NCI-H446 treated with DMSO at 0.1 percent for 48 hours (cell line): ENCODE data around the gene PHKB.
"Not testable (repeated sequence)": the region's sequence is repeated elsewhere in the genome, so short reads cannot be mapped to it uniquely, and the experiment has no call there.

Source experiments
- DNase-seq: peaks from one replicate; lab custom pipeline; 2025; lab: John Stamatoyannopoulos, UW

The PHKB gene

DNA sequence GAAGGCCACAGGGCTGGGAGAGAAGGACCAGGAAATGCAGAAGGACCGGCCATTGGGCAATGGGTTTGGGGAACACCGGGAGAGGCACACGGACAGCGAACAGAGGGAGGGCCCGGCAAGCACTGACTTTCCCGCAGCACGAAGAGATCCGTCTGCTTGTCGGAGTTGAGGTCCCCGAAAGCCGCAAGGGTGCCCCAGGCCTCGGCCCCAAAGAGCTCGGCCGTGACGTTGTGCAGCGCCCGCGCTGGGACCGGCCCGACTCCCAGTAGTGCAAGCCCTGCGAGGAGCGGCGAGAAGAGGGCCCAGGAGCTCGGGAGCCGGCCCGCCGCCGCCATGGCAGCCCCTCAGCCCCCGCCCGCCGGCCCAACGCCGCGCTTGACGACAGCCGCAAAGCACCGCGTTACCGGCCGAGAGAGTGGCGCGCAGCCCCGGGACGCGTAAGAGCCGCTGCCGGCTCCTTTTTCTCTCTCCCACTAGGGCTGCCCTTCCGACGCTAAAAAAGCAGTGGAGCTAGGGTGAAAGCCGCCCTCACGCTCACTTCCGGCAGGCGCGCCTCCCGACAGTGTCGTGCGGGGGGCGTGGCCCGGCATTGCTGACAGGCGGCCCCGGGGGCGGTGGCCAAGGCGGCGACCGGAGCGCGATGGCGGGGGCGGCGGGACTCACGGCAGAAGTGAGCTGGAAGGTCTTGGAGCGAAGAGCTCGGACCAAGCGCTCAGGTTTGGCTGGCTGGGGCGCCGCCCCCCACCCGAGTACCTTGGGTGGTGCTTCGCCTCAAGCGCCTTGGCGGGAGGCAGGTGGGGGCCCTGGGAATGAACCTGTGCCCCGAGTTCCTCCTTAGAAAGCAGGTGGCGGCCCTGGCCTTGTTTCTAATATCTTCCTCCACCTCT, at the start of gene PHKB, which contains the start of gene ITFG1:
Gene PHKB, plus strand, starts transcription at position 621 of the 887 bp plus-strand sequence. Its CDS starts 20 bp downstream, at position 641.
Gene ITFG1, minus strand, starts transcription at position 353 of the 887 bp plus-strand sequence. Its CDS starts 18 bp downstream, at position 335.
- DNase-seq = peak; percentile 75

DNA sequence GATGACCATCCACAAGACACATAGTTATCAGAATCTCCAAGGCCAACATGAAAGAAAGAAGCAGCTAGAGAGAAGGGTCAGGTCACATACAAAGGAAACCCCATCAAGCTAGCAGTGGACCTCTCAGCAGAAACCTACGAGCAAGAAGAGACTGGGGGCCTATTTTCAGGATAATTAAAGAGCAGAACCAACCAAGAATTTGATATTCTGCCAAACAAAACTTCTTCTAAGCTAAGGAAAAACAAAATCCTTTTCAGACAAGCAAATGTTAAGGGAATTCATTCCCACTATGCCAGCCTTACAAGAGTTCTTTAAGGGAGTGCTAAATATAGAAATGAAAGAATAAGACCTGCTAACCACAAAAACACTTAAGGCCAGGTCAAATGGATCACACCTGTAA, 48.1 kb upstream of the PHKB start:
- no peak for DNase-seq

DNA sequence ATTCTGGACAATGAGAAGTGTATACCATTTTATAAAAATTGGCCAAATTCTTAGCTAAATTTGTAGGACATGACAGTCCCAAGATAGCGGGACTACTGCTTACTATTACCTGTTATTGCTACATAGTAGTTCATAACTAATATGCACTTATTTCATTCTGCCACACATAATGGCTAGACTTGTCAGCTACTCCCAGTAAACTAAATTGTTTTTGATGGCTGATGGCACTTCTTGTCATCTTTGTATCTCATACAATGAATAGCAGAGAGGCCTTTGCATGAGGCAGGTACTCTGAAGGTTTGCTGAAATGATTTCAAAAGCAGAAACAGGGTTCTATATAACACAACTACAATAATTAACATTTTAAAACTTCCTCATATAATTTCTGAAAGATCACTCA, 44.3 kb upstream of the PHKB start:
- DNase-seq = no peak

DNA sequence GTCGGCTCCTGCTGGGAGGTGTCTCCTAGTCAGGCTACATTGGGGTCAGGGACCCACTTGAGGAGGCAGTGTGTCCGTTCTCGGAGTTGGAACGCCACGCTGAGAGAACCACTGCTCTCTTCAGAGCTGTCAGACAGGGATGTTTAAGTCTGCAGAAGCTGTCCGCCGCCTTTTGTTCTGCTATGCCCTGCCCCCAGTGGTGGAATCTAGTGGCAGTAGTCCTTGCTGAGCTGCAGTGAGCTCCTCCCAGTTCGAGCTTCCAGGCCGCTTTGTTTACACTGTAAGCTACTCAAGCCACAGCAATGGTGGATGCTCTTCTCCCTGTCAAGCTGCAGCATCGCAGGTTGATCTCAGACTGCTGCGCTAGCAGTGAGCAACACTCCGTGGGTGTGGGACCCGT, 36.3 kb upstream of the PHKB start:
- no peak for DNase-seq

DNA sequence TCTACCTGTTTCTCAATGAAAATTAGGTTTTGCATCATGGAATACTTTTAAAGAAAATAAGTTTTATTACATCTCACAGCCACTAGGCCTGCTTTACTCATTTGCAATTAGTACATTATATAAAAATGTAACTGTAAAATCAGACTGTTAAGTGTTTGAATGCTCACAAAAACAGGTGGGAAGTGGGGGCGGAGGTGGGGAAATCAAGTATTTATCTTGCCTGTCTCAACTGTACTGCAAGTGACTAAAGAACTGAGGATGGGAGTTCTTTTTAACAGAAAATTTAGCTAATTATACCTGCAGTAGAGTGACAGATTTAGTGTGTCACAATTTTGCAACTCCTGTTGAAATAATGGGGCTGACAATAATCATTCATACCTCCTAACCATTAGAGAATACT, 34.3 kb upstream of the PHKB start:
- no peak for DNase-seq

DNA sequence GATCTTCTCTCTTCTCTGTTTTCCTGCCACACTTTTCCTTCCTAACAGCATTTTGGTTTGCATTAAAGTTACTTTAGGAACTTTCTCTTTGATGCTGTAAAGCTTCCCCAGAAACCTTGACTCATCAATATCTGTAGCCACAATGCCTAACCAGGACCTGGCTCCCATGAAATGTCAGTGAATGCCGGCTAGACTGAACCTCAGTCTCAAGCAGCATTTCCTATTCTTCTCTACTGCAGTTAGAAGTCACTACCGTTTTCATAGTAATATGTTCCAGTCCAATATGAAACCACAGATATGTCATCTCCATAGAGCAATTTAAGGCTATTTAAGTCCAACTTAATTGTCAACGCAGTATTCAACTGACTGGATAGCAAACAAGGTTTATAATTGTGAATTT, 29.2 kb upstream of the PHKB start:
- no peak for DNase-seq

DNA sequence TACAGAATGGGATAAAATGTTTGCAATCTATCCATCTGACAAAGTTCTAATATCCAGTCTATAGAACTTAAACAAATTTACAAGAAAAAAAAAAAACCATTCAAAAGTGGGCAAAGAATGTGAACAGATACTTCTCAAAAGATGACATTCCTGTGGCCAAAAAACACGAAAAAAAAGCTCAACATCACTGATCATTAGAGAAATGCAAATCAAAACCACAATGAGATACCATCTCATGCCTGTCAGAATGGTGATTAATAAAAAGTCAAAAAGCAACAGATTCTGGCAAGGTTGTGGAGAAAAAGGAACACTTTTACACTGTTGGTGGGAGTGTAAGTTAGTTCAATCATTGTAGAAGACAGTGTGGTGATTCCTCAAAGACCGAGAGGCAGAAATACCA, 26.9 kb upstream of the PHKB start:
- not testable (repeated sequence) for DNase-seq

DNA sequence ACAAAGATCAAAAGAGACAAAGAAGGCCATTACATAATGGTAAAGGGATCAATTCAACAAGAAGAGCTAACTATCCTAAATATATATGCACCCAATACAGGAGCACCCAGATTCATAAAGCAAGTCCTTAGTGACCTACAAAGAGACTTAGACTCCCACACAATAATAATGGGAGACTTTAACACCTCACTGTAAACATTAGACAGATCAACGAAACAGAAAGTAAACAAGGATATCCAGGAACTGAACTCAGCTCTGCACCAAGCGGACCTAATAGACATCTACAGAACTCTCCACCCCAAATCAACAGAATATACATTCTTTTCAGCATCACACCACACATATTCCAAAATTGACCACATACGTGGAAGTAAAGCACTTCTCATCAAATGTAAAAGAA, 21.1 kb upstream of the PHKB start:
- DNase-seq = not testable (repeated sequence)

DNA sequence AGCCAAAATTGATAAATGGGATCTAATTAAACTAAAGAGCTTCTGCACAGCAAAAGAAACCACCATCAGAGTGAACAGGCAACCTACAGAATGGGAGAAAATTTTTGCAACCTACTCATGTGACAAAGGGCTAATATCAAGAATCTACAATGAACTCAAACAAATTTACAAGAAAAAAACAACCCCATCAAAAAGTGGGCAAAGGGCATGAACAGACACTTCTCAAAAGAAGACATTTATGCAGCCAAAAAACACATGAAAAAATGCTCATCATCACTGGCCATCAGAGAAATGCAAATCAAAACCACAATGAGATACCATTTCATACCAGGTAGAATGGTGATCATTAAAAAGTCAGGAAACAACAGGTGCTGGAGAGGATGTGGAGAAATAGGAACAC, 18.2 kb upstream of the PHKB start:
- not testable (repeated sequence) for DNase-seq

DNA sequence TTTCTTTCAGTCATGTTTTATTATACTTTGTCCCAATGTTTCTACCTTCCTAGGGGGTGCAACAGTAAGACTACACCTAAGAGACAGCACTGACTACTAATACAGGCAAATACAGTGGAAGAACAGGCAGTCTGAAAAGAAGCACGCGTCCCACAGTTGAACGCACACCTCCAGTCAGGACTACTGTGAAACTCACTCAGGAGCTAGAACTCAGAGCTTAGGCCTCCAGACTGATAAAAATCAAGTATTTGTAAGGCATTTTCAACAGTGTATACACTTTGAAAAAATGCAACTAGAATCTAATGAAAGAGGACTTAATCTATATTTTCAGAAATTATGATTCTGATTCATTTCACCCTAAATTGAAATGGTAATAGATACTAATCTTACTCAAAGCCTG, 14.7 kb upstream of the PHKB start:
- no peak for DNase-seq

DNA sequence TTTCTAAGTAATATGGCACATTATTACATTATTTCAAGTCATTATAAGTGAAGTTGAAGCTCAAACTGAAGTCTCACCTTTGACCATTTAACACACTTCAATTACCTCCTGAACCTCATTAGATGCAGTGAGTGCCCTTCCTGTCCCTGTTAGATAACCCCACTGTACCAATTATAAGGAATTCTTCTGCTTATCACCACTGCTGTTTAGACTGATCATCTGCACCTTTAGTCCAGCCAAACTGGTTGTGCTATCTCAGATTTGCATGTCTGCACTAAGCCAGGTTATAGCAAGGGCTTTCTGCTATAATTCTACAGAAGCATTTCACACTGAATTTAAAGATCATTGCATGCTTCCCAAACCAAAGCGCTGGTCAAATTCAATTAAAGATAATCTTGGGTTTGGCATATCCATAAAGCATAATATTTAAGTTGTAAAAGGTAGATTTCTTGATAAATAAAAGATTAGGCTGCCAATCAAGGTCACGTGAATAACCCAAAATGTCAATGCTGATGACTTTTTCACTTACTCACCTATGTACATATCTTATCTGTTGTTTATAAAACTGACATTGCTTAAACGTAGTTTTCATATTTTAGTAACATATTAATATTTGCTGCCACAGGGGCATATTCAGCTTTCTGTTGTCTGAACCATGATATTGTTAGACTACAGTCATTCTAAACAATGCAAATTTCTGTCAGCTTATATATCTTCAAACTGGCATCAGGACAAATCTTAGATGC, 12.1 kb upstream of the PHKB start:
- DNase-seq = no peak

DNA sequence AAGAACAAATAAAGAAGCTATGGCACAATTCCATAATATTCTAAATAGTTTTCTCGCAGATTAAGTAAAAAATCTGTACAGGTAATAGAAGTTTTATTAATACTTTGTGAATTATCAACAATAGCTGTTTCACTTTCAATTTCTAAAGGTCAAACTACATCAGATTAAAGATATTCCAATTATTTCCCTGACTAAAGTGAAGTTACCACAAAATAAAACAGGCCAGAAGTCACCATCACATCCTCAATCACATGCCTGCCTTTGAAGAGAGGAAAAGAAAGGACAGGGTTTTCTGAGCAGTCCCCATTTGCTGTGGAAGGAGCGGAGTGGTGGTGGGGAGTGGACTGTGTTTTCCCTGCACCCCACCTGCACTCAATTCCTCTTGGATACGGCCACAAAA, 11.3 kb upstream of the PHKB start:
- no peak for DNase-seq

DNA sequence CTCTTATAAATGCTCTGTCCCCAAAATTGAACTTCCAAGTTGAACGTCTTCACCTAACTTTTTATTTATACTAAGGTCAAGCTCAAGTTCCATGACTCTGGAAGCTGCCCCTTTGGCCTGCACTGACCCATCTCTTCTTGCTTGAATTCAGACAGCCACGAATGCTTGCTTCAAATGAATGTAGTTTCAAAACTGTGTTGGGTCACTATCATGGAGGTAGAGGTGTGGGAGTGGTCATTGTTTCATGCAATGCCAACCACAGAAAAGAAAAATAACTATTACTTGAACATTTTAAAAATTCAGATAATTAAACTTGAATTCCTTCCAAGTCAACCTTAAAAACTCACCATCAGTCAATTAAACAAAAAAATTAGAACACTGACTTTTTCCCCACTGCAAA, 2.8 kb upstream of the PHKB start:
- DNase-seq = no peak

DNA sequence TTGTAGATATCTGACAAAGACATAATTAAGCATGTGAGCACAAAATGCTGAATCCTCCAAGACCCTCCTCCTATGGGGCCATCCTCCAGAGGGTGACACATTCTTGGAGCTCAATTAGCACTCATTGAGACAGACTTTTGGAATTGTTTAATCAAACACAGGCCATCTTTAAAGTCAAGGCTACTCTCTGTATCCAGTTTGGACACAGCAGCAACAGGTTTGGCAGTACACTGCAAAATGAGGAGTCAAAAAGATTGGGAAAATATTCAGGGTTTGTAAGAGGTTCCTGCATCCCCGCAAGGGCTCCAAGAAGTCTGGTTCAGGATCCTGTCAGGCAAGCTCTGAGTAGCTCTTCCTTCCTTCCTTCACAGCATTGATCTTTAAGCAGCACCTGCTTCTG, 1.5 kb upstream of the PHKB start:
- no peak for DNase-seq

DNA sequence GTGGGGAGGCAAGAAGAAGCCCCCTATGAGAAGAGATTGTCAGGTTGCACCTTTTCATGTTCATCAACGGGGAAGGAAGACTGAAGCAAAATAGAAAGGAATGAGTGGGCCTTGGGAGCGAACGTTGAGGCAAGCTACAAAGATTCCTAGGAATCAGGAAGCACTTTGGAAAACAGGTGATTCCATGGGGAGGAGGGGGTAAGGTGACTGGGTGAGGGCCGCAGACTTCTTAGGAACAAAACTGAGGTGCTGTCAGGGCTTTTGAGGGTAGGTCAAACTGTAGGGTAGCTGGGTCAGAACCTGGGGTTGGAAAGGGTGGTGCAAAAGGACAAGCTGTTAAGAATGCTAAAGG, 796 bp upstream of the PHKB start:
- DNase-seq = no peak

DNA sequence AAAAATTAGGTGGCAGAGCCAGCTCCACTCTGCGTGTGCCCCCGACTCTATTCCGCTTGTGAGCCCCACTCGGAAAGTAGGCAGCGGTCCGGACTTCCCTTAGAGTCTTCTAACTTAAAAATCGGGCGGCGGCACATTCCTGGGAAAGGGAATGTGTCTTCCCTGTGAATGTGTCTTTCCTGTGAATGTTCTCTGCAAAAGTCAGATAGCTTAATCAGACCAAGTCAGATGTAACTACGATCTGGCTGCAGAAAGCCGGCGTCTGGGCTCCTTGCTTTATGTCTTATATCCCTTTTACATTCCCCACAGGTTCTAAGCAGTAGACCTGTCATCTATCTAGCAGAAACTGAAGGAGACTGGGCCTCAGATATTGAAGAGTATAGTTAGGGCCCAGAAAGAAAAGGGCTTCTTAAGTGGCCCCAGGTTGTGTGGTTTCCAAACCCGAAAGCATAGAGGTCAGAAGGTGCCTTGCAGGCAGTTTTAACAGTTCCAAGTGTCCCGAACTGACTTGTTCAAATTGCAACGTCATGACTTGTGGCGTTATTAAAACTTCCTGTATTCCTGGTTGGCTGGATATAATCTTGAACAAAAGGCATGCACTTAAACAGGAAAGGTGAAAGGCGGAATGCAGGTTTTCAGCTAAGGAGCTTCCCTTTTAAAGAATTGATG, 601 bp downstream of the PHKB start:
- no peak for DNase-seq

DNA sequence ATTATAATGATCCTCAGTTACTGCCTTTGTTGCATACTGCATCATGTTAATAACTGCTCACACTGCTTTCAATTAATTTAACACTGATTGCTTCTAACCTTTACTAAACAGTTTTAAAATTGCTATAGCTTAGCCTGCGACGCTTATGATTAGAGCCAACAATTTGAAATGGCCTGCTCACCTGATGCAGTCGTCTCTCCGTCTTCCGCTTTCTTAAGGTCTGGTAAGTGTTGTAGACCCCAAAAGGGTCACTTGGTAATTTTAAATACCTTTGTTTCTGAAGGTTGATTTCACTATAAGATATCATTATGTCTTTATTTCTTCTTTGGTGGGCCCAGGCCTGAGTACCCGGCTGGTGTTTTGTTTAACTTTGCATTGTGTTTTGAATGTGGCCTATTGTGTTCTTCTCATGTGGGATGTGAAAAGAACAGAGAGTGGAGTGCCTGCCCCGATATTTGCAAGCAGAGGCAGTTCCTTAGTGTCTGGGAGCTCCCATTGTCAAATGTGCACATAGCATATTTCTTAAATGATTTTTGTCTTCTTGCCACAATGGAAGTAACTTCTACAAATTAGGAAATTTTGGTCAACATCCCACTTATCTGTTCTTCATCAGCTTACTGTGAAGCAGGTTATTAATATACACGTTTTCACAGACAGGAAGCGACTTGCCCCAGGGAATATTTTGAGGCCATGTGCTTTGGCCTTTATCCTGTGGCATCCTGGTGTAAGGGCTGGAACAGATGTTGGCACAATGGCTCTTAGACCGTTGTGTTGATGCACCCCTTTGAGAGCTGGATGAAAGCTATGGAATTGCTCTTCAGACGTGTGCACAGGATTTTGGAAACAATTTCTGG, 2.9 kb downstream of the PHKB start:
- DNase-seq = no peak

DNA sequence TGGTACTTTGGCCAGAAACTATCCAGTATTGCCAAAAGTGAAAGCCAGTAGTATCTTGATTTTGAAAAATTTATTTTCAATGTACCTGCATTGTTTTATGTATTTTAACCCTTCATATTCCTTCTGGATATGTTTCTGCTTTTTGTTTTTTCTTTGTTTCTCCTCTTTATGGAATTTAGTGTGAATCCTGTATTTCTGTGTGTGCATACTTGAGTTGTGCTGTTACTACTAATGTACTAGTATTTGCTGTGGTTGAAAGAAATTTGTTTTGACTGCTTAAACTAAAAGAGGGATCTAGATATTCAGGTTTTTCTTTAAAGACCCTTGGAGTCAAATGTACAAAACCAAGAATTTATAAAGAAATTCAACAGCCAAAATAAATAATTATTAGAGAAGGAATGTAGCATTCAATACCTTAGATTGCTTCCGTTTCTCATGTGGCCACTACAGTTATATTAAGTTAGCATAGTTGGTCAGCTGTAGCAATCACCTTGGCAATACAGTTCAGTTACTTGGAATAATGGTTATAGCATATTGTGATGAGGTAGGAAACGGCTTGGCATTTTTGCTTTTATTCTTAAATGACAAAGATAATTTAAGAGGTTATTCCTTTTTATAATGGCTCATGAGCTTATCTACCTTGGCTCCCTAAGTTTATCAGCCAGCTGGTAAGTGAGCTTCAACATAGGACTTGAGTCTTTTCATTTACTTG, 4.9 kb downstream of the PHKB start:
- no peak for DNase-seq

DNA sequence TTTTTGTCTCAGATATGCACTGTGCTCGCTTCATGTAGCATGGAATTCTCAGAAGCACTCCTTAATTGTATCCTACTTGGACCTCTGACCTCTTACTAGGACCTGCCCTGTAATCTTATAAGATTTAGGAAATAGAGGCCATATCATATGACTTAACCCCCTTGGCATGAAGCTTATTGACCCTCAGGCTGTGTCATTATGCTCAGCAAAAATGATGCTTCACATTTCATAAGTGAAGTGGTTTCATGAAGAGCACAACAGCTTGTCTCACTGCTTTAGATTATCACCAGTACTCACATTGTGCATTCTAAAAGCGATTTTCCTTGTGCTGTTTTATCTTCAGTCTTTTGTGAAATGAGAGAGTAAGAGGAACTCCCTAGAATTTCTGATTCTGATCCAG, 6.4 kb downstream of the PHKB start:
- DNase-seq = no peak

DNA sequence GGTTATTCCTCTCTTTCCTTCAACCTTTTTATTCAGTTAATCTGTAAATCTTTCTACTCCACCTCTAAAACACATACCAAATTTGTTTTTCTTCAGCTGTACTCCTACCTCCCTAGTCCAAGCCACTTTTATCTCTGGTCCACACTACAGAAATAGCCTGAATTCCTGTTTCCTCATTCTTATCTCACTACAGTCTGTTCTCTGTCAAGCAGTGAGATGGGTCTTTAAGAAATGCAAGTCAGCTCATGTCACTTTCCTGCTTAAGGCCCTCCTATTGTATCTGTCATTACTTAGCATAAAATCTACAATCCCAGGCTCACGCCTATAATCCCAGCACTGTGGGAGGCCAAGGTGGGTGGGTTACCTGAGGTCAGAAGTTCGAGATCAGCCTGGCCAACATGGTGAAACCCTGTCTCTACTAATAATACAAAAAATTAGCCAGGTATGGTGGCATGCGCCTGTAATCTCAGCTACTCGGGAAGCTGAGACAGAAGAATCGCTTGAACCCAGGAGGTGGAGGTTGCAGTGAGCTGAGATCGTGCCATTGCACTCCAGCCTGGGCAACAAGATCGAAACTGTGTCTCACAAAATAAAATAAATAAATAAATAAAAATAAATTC, 7.0 kb downstream of the PHKB start:
- DNase-seq = not testable (repeated sequence)

DNA sequence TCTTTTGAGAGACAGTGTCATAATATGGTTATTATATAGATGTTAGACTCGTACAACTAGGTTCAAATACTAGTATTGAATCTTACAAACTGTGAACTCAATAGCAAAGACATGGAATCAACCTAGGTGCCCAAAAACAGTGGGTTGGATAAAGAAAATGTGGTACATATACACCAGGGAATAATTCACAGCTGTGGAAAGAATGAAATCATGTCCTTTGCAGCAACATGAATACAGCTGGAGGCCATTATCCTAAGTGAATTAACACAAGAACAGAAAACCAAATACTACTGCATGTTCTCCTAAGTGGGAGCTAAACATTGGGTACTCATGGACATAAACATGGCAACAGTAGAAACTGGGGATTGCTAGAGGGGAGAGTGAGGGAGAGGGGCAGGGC, 8.1 kb downstream of the PHKB start:
- DNase-seq = no peak
